PFSK-1 (cell line): ENCODE results near the gene OR1N2.

Source experiments
- POLR2AphosphoS5 ChIP-seq: IDR thresholded peaks from 2 replicates; pipeline ENCODE4 v1.6.1; 2012; ENCODE audit warnings: low read depth, mild to moderate bottlenecking, control low read depth, low read length, moderate library complexity
- SIN3A ChIP-seq: IDR thresholded peaks from 2 replicates; pipeline ENCODE4 v1.6.1; 2012; ENCODE audit warnings: mild to moderate bottlenecking, low read length, moderate library complexity, borderline replicate concordance; ENCODE audit not compliant: insufficient read depth
- TF ChIP-seq, protein P1 (sequence below), 2 experiments: IDR thresholded peaks; 2 replicates each; pipeline versions ENCODE4 v1.6.1 to v1.8.0; 2011 to 2012; ENCODE audit warnings: low read depth in 2 of 2, low read length in 2 of 2, control low read depth in 1 of 2, inconsistent platforms in 1 of 2, mild to moderate bottlenecking in 1 of 2, moderate library complexity in 1 of 2; ENCODE audit not compliant: insufficient read depth in 1 of 2

DNA sequence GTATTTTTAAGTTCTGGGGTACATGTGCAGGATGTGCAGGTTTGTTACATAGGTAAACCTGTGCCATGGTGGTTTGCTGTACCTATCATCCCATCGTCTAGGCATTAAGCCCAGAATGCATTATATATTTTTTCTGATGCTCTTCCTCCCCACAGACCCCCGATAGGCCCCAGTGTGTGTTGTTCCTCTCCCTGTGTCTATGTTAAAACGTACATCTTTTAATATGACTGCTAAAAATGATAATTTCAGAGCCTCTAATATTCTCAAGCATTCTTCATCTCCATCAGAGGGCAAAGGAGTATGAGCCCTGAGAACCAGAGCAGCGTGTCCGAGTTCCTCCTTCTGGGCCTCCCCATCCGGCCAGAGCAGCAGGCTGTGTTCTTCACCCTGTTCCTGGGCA lies 42.4 kb upstream of the OR1N2 start, which contains the start of gene OR1J2:
- TF ChIP-seq POLR2AphosphoS5 (no peak), SIN3A (no peak)
- TF ChIP-seq, protein P1, sequence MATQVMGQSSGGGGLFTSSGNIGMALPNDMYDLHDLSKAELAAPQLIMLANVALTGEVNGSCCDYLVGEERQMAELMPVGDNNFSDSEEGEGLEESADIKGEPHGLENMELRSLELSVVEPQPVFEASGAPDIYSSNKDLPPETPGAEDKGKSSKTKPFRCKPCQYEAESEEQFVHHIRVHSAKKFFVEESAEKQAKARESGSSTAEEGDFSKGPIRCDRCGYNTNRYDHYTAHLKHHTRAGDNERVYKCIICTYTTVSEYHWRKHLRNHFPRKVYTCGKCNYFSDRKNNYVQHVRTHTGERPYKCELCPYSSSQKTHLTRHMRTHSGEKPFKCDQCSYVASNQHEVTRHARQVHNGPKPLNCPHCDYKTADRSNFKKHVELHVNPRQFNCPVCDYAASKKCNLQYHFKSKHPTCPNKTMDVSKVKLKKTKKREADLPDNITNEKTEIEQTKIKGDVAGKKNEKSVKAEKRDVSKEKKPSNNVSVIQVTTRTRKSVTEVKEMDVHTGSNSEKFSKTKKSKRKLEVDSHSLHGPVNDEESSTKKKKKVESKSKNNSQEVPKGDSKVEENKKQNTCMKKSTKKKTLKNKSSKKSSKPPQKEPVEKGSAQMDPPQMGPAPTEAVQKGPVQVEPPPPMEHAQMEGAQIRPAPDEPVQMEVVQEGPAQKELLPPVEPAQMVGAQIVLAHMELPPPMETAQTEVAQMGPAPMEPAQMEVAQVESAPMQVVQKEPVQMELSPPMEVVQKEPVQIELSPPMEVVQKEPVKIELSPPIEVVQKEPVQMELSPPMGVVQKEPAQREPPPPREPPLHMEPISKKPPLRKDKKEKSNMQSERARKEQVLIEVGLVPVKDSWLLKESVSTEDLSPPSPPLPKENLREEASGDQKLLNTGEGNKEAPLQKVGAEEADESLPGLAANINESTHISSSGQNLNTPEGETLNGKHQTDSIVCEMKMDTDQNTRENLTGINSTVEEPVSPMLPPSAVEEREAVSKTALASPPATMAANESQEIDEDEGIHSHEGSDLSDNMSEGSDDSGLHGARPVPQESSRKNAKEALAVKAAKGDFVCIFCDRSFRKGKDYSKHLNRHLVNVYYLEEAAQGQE (IDR thresholded peaks at IDR 0.05; ENCODE audit: insufficient read depth in 1 of 2, low read depth in 2 of 2, low read length in 2 of 2), result no peak
